PC-3 (cell line): Measurements from ENCODE around the gene XAF1. TPM values are rescaled to one million over a fixed set of nuclear protein-coding genes. Genes with fewer than 3 reads are reported as not detected.

Source experiments
- ATAC-seq: fragments of 200-7000 bp; cut with Tn5 transposase; 2 replicates; pipeline ENCODE4 v1.9.1; 2020; ENCODE audit warnings: mild to moderate bottlenecking, moderate library complexity
- BruUV-seq: library from RNA; stranded (reverse); fragments of 400-500 nt; replicated peaks from 2 replicates; lab custom pipeline; 2021; lab: Mats Ljungman, UMichigan
- CTCF ChIA-PET: fragments of 300-600 bp; sonication (Branson Sonifier 250); formaldehyde crosslinking; loops from one replicate; lab custom pipeline; 2022; ENCODE audit warnings: antibody characterized with exemption; lab: Charles Lee
- POLR2A ChIA-PET: fragments of 300-600 bp; sonication (Branson Sonifier 250); formaldehyde crosslinking; loops from one replicate; lab custom pipeline; 2022; ENCODE audit warnings: antibody characterized with exemption; ENCODE audit not compliant: unreplicated experiment; lab: Charles Lee
- DNase-seq: peaks from one replicate; pipeline ENCODE4 v3.0.0-alpha.2; 2015
- H2AFZ ChIP-seq: fragments of 300-600 bp; sonication (generic); 2 replicates; pipeline ENCODE4 v1.6.0; 2016; ENCODE audit warnings: antibody characterized with exemption, low read length
- H3F3A ChIP-seq: fragments of 300-600 bp; sonication (generic); one replicate; pipeline ENCODE4 v1.6.0; 2017; ENCODE audit warnings: antibody characterized with exemption, low read length, control low read depth, mild to moderate bottlenecking; ENCODE audit not compliant: unreplicated experiment
- H3K27ac ChIP-seq: fragments of 300-600 bp; sonication (generic); 2 replicates; pipeline ENCODE4 v1.5.1; 2016; ENCODE audit warnings: mild to moderate bottlenecking, low read length
- H3K27me3 ChIP-seq: fragments of 300-600 bp; sonication (generic); 2 replicates; pipeline ENCODE4 v1.6.1; 2016; ENCODE audit warnings: low read length, mixed read lengths
- H3K36me3 ChIP-seq: fragments of 300-600 bp; sonication (generic); 2 replicates; pipeline ENCODE4 v1.6.1; 2016; ENCODE audit warnings: low read depth, mixed run types, low read length, mixed read lengths
- H3K4me1 ChIP-seq: fragments of 300-600 bp; sonication (generic); 2 replicates; pipeline ENCODE4 v1.5.1; 2016; ENCODE audit warnings: low read length; ENCODE audit not compliant: insufficient read depth
- H3K4me2 ChIP-seq: fragments of 300-600 bp; sonication (generic); 2 replicates; pipeline ENCODE4 v1.6.0; 2016; ENCODE audit warnings: low read length
- H3K4me3 ChIP-seq: fragments of 300-600 bp; sonication (generic); 2 replicates; pipeline ENCODE4 v1.5.1; 2016; ENCODE audit warnings: mild to moderate bottlenecking, low read length, mixed read lengths
- H3K79me2 ChIP-seq: fragments of 300-600 bp; sonication (generic); 2 replicates; pipeline ENCODE4 v1.6.1; 2017; ENCODE audit warnings: low read length, mixed read lengths
- H3K9ac ChIP-seq: fragments of 300-600 bp; sonication (generic); 2 replicates; pipeline ENCODE4 v1.6.0; 2016; ENCODE audit warnings: mild to moderate bottlenecking, low read length
- H3K9me2 ChIP-seq: fragments of 300-600 bp; sonication (generic); replicated peaks from 2 replicates; pipeline ENCODE4 v1.6.1; 2016; ENCODE audit warnings: mixed run types, low read length, mixed read lengths
- H3K9me3 ChIP-seq: fragments of 300-600 bp; sonication (generic); 2 replicates; pipeline ENCODE4 v1.6.1; 2016; ENCODE audit warnings: low read length, mixed read lengths
- H4K20me1 ChIP-seq: fragments of 300-600 bp; sonication (generic); 2 replicates; pipeline ENCODE4 v1.6.1; 2016; ENCODE audit warnings: low read length, mixed read lengths
- EZH2 ChIP-seq: fragments of 300-600 bp; sonication (generic); IDR thresholded peaks from one replicate; pipeline ENCODE4 v1.6.1; 2017; ENCODE audit warnings: antibody characterized with exemption, mild to moderate bottlenecking, low read length; ENCODE audit not compliant: unreplicated experiment
- EZH2phosphoT487 ChIP-seq: fragments of 300-600 bp; sonication (generic); IDR thresholded peaks from 2 replicates; pipeline ENCODE4 v1.6.1; 2018; ENCODE audit warnings: mild to moderate bottlenecking, antibody characterized with exemption, low read length, borderline replicate concordance
- intact Hi-C: fragments of 100-400 bp; cut with micrococcal nuclease; formaldehyde crosslinking; loops from 2 replicates; pipeline ENCODE4 v1.9.0; 2023
- total RNA-seq: library from RNA; depleted of rRNA; stranded (reverse); fragments of >200 nt; gene quantifications from 2 replicates; pipeline ENCODE4 v1.2.3, GENCODE V29; 2014; rRNA removed
- TF ChIP-seq, protein P1 (sequence below): fragments of 300-600 bp; sonication (generic); conservative IDR thresholded peaks from 2 replicates; pipeline ENCODE4 v1.5.1; 2017; ENCODE audit warnings: antibody characterized with exemption, low read depth, mild to moderate bottlenecking, low read length

The XAF1 gene
- total RNA-seq, 1 experiment from 2014 or later = not detected

DNA sequence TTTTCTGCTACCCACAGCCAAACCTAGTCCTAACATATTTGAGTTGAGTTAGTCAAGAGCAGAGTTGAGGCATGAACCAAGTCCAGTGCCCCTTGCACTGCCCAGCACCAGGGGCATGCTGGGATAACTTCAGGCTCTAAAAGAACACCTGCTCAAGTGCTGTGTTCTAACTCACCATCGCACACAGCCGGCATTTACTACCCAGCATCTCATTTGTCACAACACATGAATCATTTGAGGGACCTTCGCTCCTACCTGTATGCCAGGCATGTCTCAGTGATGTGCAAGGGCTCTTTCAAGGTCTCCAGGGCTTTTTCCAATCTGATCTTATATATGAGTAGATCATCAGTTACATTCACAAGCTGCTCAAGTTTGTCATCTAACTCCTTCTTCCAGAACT is 63.1 kb downstream of the XAF1 start:
- Histone ChIP-seq H3K4me3 (no peak overlapping the region), H3K9me3 (no peaks in the 10 kb centered on the region), H3K36me3 (no peaks in the 10 kb centered on the region), H4K20me1 (no peaks in the 10 kb centered on the region), H3K4me1 (peaks cover 12% of the 10 kb centered on the region), H2AFZ (no peak overlapping the region), H3K27ac (no peak overlapping the region), H3K79me2 (no peaks in the 10 kb centered on the region), H3K4me2 (no peak overlapping the region), H3F3A (no peaks in the 10 kb centered on the region), H3K9ac (no peak overlapping the region), H3K27me3 (no peaks in the 10 kb centered on the region), H3K9me2 (no peaks in the 10 kb centered on the region)
- intact Hi-C loops = no loop called here
- no peak for ATAC-seq
- TF ChIP-seq EZH2phosphoT487 (no peak), EZH2 (no peak)
- TF ChIP-seq, protein P1, sequence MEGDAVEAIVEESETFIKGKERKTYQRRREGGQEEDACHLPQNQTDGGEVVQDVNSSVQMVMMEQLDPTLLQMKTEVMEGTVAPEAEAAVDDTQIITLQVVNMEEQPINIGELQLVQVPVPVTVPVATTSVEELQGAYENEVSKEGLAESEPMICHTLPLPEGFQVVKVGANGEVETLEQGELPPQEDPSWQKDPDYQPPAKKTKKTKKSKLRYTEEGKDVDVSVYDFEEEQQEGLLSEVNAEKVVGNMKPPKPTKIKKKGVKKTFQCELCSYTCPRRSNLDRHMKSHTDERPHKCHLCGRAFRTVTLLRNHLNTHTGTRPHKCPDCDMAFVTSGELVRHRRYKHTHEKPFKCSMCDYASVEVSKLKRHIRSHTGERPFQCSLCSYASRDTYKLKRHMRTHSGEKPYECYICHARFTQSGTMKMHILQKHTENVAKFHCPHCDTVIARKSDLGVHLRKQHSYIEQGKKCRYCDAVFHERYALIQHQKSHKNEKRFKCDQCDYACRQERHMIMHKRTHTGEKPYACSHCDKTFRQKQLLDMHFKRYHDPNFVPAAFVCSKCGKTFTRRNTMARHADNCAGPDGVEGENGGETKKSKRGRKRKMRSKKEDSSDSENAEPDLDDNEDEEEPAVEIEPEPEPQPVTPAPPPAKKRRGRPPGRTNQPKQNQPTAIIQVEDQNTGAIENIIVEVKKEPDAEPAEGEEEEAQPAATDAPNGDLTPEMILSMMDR = no peak
- BruUV-seq = no TSS peak
- ChIA-PET POLR2A (no interaction called here), CTCF (no interaction called here)
- DNase-seq = no peak

DNA sequence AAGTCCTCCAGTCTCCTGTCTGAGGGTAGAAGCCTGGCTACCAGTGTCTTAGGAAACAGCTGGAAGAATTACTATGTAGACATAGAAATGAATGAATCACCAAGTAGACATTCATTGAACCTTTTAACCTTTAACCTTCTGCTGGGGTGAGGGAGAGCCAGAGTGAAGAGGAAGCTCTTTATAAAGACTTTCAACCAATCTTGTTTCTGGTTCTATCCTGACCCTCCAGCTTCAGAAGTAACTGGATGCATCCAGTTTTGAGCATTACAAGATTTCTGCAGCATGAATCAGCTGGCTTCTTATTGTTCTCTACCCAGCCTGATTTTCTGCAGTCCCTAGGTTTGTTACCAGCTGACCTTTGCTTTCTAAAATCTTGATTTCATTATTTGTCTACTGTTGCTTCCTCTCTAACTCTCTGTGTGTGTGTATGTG is 67.2 kb downstream of the XAF1 start:
- intact Hi-C loops = no loop called here
- Histone ChIP-seq H3K9me2 (no peaks in the 10 kb centered on the region), H3K9ac (no peak overlapping the region), H2AFZ (no peak overlapping the region), H3K36me3 (no peaks in the 10 kb centered on the region), H3K79me2 (no peaks in the 10 kb centered on the region), H3F3A (no peaks in the 10 kb centered on the region), H3K4me2 (0 out of 2 replicates have a peak overlapping the region, but pooled peaks have one; percentile 13), H3K4me3 (no peak overlapping the region), H3K27ac (no peak overlapping the region), H3K9me3 (no peaks in the 10 kb centered on the region), H3K27me3 (no peaks in the 10 kb centered on the region), H3K4me1 (peaks cover 12% of the 10 kb centered on the region), H4K20me1 (no peaks in the 10 kb centered on the region)
- DNase-seq (peak; percentile 63), ATAC-seq (no peak)
- TF ChIP-seq EZH2phosphoT487 (no peak), EZH2 (no peak)
- TF ChIP-seq, protein P1 = no peak
- no TSS peak for BruUV-seq
- CTCF ChIA-PET = no interaction called here
- POLR2A ChIA-PET = no interaction called here

Other genes starting within 250 kb of the XAF1 start
- 7.1 and 9.7 TPM in 2 replicates for gene PITPNM3, start 199.5 kb upstream of the XAF1 start, total RNA-seq
- gene KIAA0753, start 115.3 kb upstream of the XAF1 start, total RNA-seq = 6.9 and 7.3 TPM in 2 replicates
- gene TXNDC17, start 115.0 kb upstream of the XAF1 start, total RNA-seq = 154 and 248 TPM in 2 replicates
- gene MED31, start 104.4 kb upstream of the XAF1 start, total RNA-seq = 18.8 and 19.1 TPM in 2 replicates
- 0.15 TPM in 1 of 2 replicates, not detected in the other for gene C17orf100, start 104.3 kb upstream of the XAF1 start, total RNA-seq
- gene SLC13A5, start 42.7 kb upstream of the XAF1 start, total RNA-seq = not detected in 2 replicates
- not detected in 2 replicates for gene FBXO39, start 20.2 kb downstream of the XAF1 start, total RNA-seq
- gene TEKT1, start 75.7 kb downstream of the XAF1 start, total RNA-seq = not detected in 2 replicates
- not detected in 2 replicates for gene ALOX12, start 240.0 kb downstream of the XAF1 start, total RNA-seq